H1 (cell line): ENCODE data around the gene TTBK2. TPM values are rescaled to one million over a fixed set of nuclear protein-coding genes. Genes with fewer than 3 reads are reported as not detected.

Experiments
- RFX5 ChIP-seq: IDR thresholded peaks from 2 replicates; pipeline ENCODE4 v1.6.1; 2011; ENCODE audit warnings: low read depth, low read length, improper control_type of control experiment, borderline replicate concordance
- RNF2 ChIP-seq: fragments of 200-900, 300-1000 bp; sonication (generic); IDR thresholded peaks from 2 replicates; pipeline ENCODE4 v1.7.1; 2016; ENCODE audit warnings: borderline replicate concordance, low read depth, mild to moderate bottlenecking, antibody characterized with exemption, low read length; ENCODE audit not compliant: poor library complexity, severe bottlenecking; ENCODE audit errors: missing control alignments
- polyA plus RNA-seq, 7 experiments: library from polyadenylated mRNA; depleted of rRNA in 3 of 7; stranded (reverse) in 5 of 7; unstranded in 2 of 7; fragments of >200 nt in 5 of 7; fragments of 200-250 nt in 2 of 7; gene quantifications; 1 replicate in 5 of 7; 2 replicates in 1 of 7; 4 replicates in 1 of 7; pipeline versions ENCODE4 v1.2.1 to v1.2.3, GENCODE V29; 2011 to 2013; ENCODE audit warnings: missing spikeins in 2 of 7, mixed read lengths in 2 of 7
- total RNA-seq: library from RNA; stranded (reverse); fragmentation: NEBNext Ultra II Directional; extraction: Animal tissue kit (Norgen Biotek cat#: 25700); gene quantifications from 2 replicates; pipeline ENCODE4 v1.2.1, GENCODE V29; 2021

TTBK2 gene
- total and polyA plus RNA-seq, 2 of the 8 experiments (the other 6 are each of a cell fraction or from before 2014, with no cell fraction given), result 2.7 to 18.2 TPM

DNA sequence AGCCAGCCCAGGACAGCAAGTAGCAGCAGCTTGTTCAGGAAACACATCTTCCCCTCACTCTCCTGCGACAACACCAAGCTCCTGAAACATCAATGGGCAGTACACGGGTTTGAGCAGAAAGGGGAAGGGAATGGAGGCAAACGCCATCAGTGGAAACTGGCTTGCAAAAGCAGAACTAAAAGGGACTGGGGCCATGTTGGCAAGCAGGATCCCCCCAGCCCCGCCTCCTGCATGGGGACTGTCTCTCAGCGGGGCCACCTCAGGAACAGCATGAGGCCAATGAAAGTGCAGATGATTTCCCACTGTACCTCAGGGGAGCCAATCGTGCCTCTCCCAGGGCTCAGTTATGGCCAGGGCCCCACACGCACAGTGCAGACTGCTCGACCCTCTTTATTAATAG lies 190.4 kb downstream of the TTBK2 start (continued):
- no peak for TF ChIP-seq RNF2
- TF ChIP-seq RFX5, result no peak
